HFFc6 (cell line): ENCODE measurements around the gene ADIPOR2. TPM values are rescaled to one million over a fixed set of nuclear protein-coding genes. Genes with fewer than 3 reads are reported as not detected.

ENCODE experiments used
- DNase-seq: peaks from one replicate; pipeline ENCODE4 v3.0.0-alpha.2; 2018
- H3K27ac Mint-ChIP-seq: 2 replicates; pipeline ENCODE4 v1.8.0; 2020; ENCODE audit warnings: mild to moderate bottlenecking, mixed read lengths
- H3K27me3 Mint-ChIP-seq: 2 replicates; pipeline ENCODE4 v1.8.0; 2021; ENCODE audit warnings: mild to moderate bottlenecking, moderate library complexity, mixed read lengths; ENCODE audit not compliant: insufficient read depth
- H3K36me3 Mint-ChIP-seq: 2 replicates; pipeline ENCODE4 v1.8.0; 2021; ENCODE audit warnings: low read depth, mixed read lengths
- H3K4me1 Mint-ChIP-seq: 2 replicates; pipeline ENCODE4 v1.8.0; 2020; ENCODE audit warnings: low read depth, mixed read lengths
- H3K4me3 Mint-ChIP-seq: 2 replicates; pipeline ENCODE4 v1.8.0; 2020; ENCODE audit warnings: mild to moderate bottlenecking, moderate library complexity, mixed read lengths
- H3K9me3 Mint-ChIP-seq: 2 replicates; pipeline ENCODE4 v1.8.0; 2020; ENCODE audit warnings: mild to moderate bottlenecking, mixed read lengths
- total RNA-seq, 6 experiments: library from RNA; stranded (reverse); fragmentation: NEBNext Ultra II Directional; extraction: Animal tissue kit (Norgen Biotek cat#: 25700); gene quantifications; 2 replicates in 1 of 6; 3 replicates in 5 of 6; pipeline ENCODE4 v1.2.3, GENCODE V29; 2021
- TF ChIP-seq, protein P1 (sequence below): fragments of 200-600 bp; sonication (generic); IDR thresholded peaks from 2 replicates; pipeline ENCODE4 v1.5.0; 2021; ENCODE audit warnings: antibody characterized with exemption, mild to moderate bottlenecking

ADIPOR2 gene
- total RNA-seq, 6 experiments from 2014 or later, result 38.9 to 50.1 (median 44.9) TPM

DNA sequence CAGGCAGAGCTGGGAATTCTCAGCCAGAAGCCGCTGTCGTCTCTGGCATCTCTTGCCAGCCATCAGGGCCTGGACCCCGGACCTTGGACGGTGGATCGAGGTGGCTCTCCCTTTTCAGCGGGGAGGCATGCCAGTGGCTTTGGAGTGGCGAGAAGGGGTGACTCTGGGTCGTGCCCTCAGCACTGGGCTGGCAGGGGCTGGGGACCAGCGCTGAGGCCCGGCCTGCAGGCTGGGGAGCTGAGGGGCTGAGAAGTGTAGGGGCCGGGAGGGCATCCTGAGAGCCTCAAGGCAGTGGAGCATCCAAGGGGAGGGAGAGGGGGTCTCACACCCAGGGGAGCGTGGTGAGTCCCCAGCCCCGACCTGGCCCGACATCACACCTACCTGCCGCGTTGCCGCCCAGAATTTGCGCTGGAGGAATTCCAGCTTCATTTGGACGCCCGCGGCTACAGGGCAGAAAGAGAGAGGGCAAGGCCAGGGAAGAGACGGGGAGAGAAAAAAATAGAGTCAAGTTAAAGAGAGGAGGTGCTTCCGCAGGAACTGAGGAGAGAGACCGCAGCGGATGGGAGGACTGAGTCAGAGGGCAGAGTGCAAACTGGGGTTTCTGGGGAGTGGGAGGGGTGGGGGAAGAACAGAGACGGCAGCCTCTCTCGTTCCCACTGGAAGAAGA, 120.5 kb downstream of the ADIPOR2 start:
- TF ChIP-seq, protein P1, sequence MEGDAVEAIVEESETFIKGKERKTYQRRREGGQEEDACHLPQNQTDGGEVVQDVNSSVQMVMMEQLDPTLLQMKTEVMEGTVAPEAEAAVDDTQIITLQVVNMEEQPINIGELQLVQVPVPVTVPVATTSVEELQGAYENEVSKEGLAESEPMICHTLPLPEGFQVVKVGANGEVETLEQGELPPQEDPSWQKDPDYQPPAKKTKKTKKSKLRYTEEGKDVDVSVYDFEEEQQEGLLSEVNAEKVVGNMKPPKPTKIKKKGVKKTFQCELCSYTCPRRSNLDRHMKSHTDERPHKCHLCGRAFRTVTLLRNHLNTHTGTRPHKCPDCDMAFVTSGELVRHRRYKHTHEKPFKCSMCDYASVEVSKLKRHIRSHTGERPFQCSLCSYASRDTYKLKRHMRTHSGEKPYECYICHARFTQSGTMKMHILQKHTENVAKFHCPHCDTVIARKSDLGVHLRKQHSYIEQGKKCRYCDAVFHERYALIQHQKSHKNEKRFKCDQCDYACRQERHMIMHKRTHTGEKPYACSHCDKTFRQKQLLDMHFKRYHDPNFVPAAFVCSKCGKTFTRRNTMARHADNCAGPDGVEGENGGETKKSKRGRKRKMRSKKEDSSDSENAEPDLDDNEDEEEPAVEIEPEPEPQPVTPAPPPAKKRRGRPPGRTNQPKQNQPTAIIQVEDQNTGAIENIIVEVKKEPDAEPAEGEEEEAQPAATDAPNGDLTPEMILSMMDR, result no peak
- no peaks in the 10 kb centered on the region for H3K9me3 Mint-ChIP-seq
- H3K27ac Mint-ChIP-seq, result no peak overlapping the region
- DNase-seq, result no peak
- no peak overlapping the region for H3K4me3 Mint-ChIP-seq
- H3K27me3 Mint-ChIP-seq, result peaks cover 56% of the 10 kb centered on the region
- 0 out of 2 replicates have a peak, but pooled peaks cover 5% of the 10 kb centered on the region for H3K4me1 Mint-ChIP-seq
- H3K36me3 Mint-ChIP-seq, result no peaks in the 10 kb centered on the region

DNA sequence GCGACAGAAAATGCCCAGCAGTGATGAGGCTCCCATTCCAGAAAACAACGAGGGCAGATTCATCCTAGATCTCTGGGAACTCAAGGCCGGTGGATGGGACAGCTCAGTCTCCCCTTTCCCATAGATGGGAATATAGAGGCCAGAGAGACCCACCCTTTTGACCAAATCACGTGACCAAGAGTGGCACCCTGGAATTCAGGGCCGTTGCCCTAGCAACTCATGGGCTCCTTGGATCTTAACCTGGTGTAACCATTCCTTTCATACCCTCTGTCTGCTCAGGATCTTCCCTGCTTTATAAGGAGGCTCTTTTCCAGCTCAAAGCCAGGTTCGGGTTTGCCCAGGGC, 121.0 kb downstream of the ADIPOR2 start:
- Mint-ChIP-seq H3K4me1 (0 out of 2 replicates have a peak, but pooled peaks cover 5% of the 10 kb centered on the region), H3K27ac (no peak overlapping the region), H3K27me3 (peaks cover 61% of the 10 kb centered on the region), H3K4me3 (no peak overlapping the region), H3K36me3 (no peaks in the 10 kb centered on the region), H3K9me3 (no peaks in the 10 kb centered on the region)
- TF ChIP-seq, protein P1, result no peak
- DNase-seq, result no peak

DNA sequence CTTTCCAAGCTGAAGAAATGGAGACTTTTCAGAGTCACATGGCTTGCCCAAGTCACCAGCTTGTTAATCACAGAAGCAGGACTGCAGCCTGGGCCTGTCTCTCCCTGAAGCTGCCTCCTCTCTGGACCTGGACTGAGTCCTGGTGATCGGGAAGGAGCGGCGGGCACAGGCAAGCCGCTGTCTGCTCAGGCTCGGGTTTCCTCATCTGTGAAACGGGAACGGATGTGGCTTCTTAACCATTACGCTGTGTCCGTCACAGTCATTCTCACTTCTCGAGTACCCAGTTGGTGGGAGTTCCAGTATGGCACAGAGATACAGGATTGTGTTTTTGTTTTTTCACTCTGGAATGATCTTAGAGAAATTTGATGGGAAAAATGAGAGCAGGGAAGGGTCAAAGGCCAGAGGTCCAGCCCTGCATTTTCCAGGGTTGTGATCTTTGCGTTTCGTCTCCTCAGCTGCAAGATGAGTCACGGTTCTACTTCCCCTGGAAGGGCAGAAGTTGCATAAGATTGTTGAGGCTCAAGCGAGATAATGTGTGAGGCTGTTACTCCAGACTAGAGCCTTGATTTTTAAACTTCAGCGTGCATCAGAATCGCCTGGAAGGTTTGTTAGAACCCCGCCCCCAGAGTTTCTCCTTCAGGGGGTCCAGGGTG, 121.9 kb downstream of the ADIPOR2 start:
- no peak overlapping the region for H3K27ac Mint-ChIP-seq
- DNase-seq, result no peak

DNA sequence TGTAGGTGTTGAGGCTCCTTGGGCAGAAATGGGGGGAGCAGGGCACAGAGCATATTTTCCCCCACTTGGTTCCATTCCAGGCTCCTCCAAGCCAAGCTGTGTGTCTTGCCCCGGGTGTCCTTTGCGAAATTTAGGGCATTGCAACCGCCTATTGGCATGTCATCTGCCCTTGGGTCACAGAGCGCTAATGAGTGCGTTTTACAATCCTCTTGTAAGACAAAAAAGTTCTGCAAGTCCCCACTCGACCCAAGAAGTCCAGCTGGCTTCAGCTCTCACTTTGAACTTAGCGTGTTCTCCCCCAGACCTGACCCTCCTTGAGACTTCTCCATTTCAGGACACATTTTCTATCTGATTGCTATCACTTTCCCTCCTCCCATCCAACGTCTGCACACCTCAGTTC, 123.4 kb downstream of the ADIPOR2 start:
- no peaks in the 10 kb centered on the region for H3K9me3 Mint-ChIP-seq
- no peaks in the 10 kb centered on the region for H3K36me3 Mint-ChIP-seq
- TF ChIP-seq, protein P1, result no peak
- no peak for DNase-seq
- 0 out of 2 replicates have a peak, but pooled peaks cover 5% of the 10 kb centered on the region for H3K4me1 Mint-ChIP-seq
- H3K4me3 Mint-ChIP-seq, result no peak overlapping the region
- peaks cover 67% of the 10 kb centered on the region for H3K27me3 Mint-ChIP-seq
- H3K27ac Mint-ChIP-seq, result no peak overlapping the region

More for the DNA sequence above, 121.9 kb downstream of the ADIPOR2 start:
- TF ChIP-seq, protein P1, result no peak
- H3K27me3 Mint-ChIP-seq, result peaks cover 66% of the 10 kb centered on the region
- H3K4me1 Mint-ChIP-seq, result 0 out of 2 replicates have a peak, but pooled peaks cover 5% of the 10 kb centered on the region
- no peaks in the 10 kb centered on the region for H3K9me3 Mint-ChIP-seq
- no peaks in the 10 kb centered on the region for H3K36me3 Mint-ChIP-seq
- H3K4me3 Mint-ChIP-seq, result no peak overlapping the region

DNA sequence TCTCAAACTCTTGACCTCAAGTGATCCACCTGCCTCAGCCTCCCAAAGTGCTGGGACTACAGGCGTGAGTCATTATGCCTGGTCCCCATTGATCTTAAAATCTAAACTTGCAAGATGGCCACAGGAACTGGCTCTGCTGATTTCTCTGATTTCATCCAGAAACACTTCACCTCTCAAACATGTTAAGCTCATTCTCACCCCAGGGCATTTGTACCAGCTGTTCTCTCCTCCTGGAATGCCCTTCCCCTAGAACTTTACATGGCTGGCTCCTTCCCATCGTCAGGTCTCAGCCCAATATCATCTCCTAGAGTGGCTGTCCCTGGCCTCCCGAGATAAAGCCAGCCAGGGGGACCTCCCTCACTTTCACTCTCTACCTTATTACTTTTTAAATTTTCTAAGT, 124.2 kb downstream of the ADIPOR2 start:
- H3K27ac Mint-ChIP-seq, result no peak overlapping the region
- H3K4me3 Mint-ChIP-seq, result no peak overlapping the region
- H3K36me3 Mint-ChIP-seq, result no peaks in the 10 kb centered on the region
- H3K27me3 Mint-ChIP-seq, result peaks cover 68% of the 10 kb centered on the region
- TF ChIP-seq, protein P1, result no peak
- H3K4me1 Mint-ChIP-seq, result 0 out of 2 replicates have a peak, but pooled peaks cover 5% of the 10 kb centered on the region
- no peak for DNase-seq
- H3K9me3 Mint-ChIP-seq, result no peaks in the 10 kb centered on the region
